MM.1S (cell line): ENCODE results near the gene KANK4.

Experiments
- DNase-seq: peaks from one replicate; pipeline ENCODE4 v3.0.0-alpha.2; 2015
- H2AFZ ChIP-seq: fragments of 300-600 bp; sonication (generic); 2 replicates; pipeline ENCODE4 v1.6.0; 2016; ENCODE audit warnings: antibody characterized with exemption, low read length
- H3F3A ChIP-seq: fragments of 300-600 bp; sonication (generic); 2 replicates; pipeline ENCODE4 v1.6.1; 2016; ENCODE audit warnings: mild to moderate bottlenecking, antibody characterized with exemption, low read length, moderate library complexity, mixed read lengths; ENCODE audit not compliant: insufficient read depth
- H3K27ac ChIP-seq: fragments of 300-600 bp; sonication (generic); 2 replicates; pipeline ENCODE4 v1.5.1; 2016; ENCODE audit warnings: mild to moderate bottlenecking, low read length
- H3K27me3 ChIP-seq: fragments of 300-600 bp; sonication (generic); replicated peaks from 2 replicates; pipeline ENCODE4 v1.6.0; 2016; ENCODE audit warnings: low read length; ENCODE audit not compliant: insufficient read depth
- H3K36me3 ChIP-seq: fragments of 300-600 bp; sonication (generic); replicated peaks from 2 replicates; pipeline ENCODE4 v1.6.1; 2016; ENCODE audit warnings: mild to moderate bottlenecking, low read length, mixed read lengths; ENCODE audit not compliant: insufficient read depth
- H3K4me1 ChIP-seq: fragments of 300-600 bp; sonication (generic); 2 replicates; pipeline ENCODE4 v1.6.1; 2016; ENCODE audit warnings: low read length, mixed read lengths
- H3K4me2 ChIP-seq: fragments of 300-600 bp; sonication (generic); 2 replicates; pipeline ENCODE4 v1.6.0; 2016; ENCODE audit warnings: low read depth, low read length
- H3K4me3 ChIP-seq: fragments of 300-600 bp; sonication (generic); 2 replicates; pipeline ENCODE4 v1.5.1; 2016; ENCODE audit warnings: low read length, mixed read lengths
- H3K79me2 ChIP-seq: fragments of 300-600 bp; sonication (generic); 2 replicates; pipeline ENCODE4 v1.6.1; 2016; ENCODE audit warnings: mixed run types, low read length, mixed read lengths
- H3K9ac ChIP-seq: fragments of 300-600 bp; sonication (generic); 2 replicates; pipeline ENCODE4 v1.6.1; 2016; ENCODE audit warnings: low read length, mixed read lengths
- H3K9me2 ChIP-seq: fragments of 300-600 bp; sonication (generic); replicated peaks from 2 replicates; pipeline ENCODE4 v1.6.1; 2016; ENCODE audit warnings: mild to moderate bottlenecking, low read length, mixed read lengths; ENCODE audit not compliant: insufficient read depth
- H3K9me3 ChIP-seq: fragments of 300-600 bp; sonication (generic); replicated peaks from 2 replicates; pipeline ENCODE4 v1.6.1; 2016; ENCODE audit warnings: mild to moderate bottlenecking, low read length, mixed read lengths; ENCODE audit not compliant: insufficient read depth
- H4K20me1 ChIP-seq: fragments of 300-600 bp; sonication (generic); 2 replicates; pipeline ENCODE4 v1.6.1; 2016; ENCODE audit warnings: mild to moderate bottlenecking, low read length, moderate library complexity, mixed read lengths; ENCODE audit not compliant: insufficient read depth
- CTCF ChIP-seq: fragments of 300-600 bp; sonication (generic); IDR thresholded peaks from 2 replicates; pipeline ENCODE4 v1.5.1; 2016; ENCODE audit warnings: antibody characterized with exemption, low read length, mixed read lengths
- EZH2 ChIP-seq: fragments of 300-600 bp; sonication (generic); optimal IDR thresholded peaks from 2 replicates; pipeline ENCODE3; 2017; ENCODE audit warnings: low read depth, mild to moderate bottlenecking, antibody characterized with exemption, low read length, mixed read lengths
- EZH2phosphoT487 ChIP-seq: fragments of 300-600 bp; sonication (generic); IDR thresholded peaks from 2 replicates; pipeline ENCODE4 v1.6.1; 2018; ENCODE audit warnings: antibody characterized with exemption, low read length

Gene KANK4

GRCh38 chr1:62230718-62231117, 88.5 kb downstream of the KANK4 start:
- Histone ChIP-seq H3K79me2 (no peaks in the 10 kb centered on the region), H4K20me1 (no peaks in the 10 kb centered on the region), H2AFZ (no peak overlapping the region), H3F3A (no peaks in the 10 kb centered on the region), H3K4me3 (no peak overlapping the region), H3K4me2 (no peak overlapping the region), H3K4me1 (no peaks in the 10 kb centered on the region), H3K9me3 (no peaks in the 10 kb centered on the region), H3K9ac (no peak overlapping the region), H3K9me2 (no peaks in the 10 kb centered on the region), H3K36me3 (no peaks in the 10 kb centered on the region), H3K27ac (no peak overlapping the region), H3K27me3 (no peaks in the 10 kb centered on the region)
- no peak for DNase-seq
- TF ChIP-seq EZH2phosphoT487: no peak
- no peak for TF ChIP-seq CTCF
- no peak for TF ChIP-seq EZH2

GRCh38 chr1:62229932-62230331, 89.3 kb downstream of the KANK4 start:
- H3K36me3 ChIP-seq: no peaks in the 10 kb centered on the region
- DNase-seq: no peak
- H3K27me3 ChIP-seq: no peaks in the 10 kb centered on the region
- no peaks in the 10 kb centered on the region for H3F3A ChIP-seq
- H3K79me2 ChIP-seq: no peaks in the 10 kb centered on the region
- H3K4me1 ChIP-seq: no peaks in the 10 kb centered on the region
- TF ChIP-seq EZH2: no peak
- TF ChIP-seq EZH2phosphoT487: no peak
- TF ChIP-seq CTCF: no peak
- no peak overlapping the region for H3K9ac ChIP-seq
- no peaks in the 10 kb centered on the region for H3K9me2 ChIP-seq
- H3K27ac ChIP-seq: no peak overlapping the region
- H2AFZ ChIP-seq: no peak overlapping the region
- no peaks in the 10 kb centered on the region for H3K9me3 ChIP-seq
- H3K4me2 ChIP-seq: no peak overlapping the region
- no peak overlapping the region for H3K4me3 ChIP-seq
- H4K20me1 ChIP-seq: no peaks in the 10 kb centered on the region

- H3F3A ChIP-seq: no peaks in the 10 kb centered on the region
- no peaks in the 10 kb centered on the region for H3K9me2 ChIP-seq
- no peaks in the 10 kb centered on the region for H3K36me3 ChIP-seq
- TF ChIP-seq EZH2phosphoT487: no peak
- no peak for TF ChIP-seq CTCF
- TF ChIP-seq EZH2: no peak
- H3K27ac ChIP-seq: no peak overlapping the region
- H3K9me3 ChIP-seq: no peaks in the 10 kb centered on the region
- no peak overlapping the region for H3K4me3 ChIP-seq
- H3K4me2 ChIP-seq: no peak overlapping the region
- H2AFZ ChIP-seq: no peak overlapping the region
- H3K27me3 ChIP-seq: no peaks in the 10 kb centered on the region
- H3K79me2 ChIP-seq: no peaks in the 10 kb centered on the region
- no peaks in the 10 kb centered on the region for H4K20me1 ChIP-seq
- DNase-seq: no peak
- no peak overlapping the region for H3K9ac ChIP-seq
- no peaks in the 10 kb centered on the region for H3K4me1 ChIP-seq
Measured at GRCh38 chr1:62229468-62229867, 89.8 kb downstream of the KANK4 start.
